Liver (tissue), 9 donors: ENCODE results near the gene PTAFR. TPM values are rescaled to one million over a fixed set of nuclear protein-coding genes. Genes with fewer than 3 reads are reported as not detected.

Experiments
- DNase-seq: peaks from one replicate; pipeline ENCODE4 v3.0.0-alpha.2; 2017; ENCODE audit warnings: low spot score
- H3K27ac ChIP-seq, 2 donors: one replicate each; pipeline ENCODE4 v1.7.0; 2013; ENCODE audit warnings: inconsistent platforms in 2 of 2, low read length in 2 of 2, control low read depth in 1 of 2, low read depth in 1 of 2, mild to moderate bottlenecking in 1 of 2
- H3K27me3 ChIP-seq, 4 donors: one replicate each; pipeline versions ENCODE4 v1.6.1 to v1.7.0; 2013; ENCODE audit warnings: low read length in 3 of 4, inconsistent platforms in 1 of 4, mild to moderate bottlenecking in 1 of 4, moderate library complexity in 1 of 4; ENCODE audit not compliant: control insufficient read depth in 4 of 4, insufficient read depth in 4 of 4
- H3K36me3 ChIP-seq, 4 donors: one replicate each; pipeline versions ENCODE4 v1.6.1 to v1.7.0; 2013; ENCODE audit warnings: low read length in 3 of 4, mild to moderate bottlenecking in 3 of 4, low read depth in 1 of 4, moderate library complexity in 1 of 4; ENCODE audit not compliant: control insufficient read depth in 4 of 4, insufficient read depth in 3 of 4
- H3K4me1 ChIP-seq, 4 donors: one replicate each; pipeline versions ENCODE4 v1.6.1 to v1.7.0; 2013; ENCODE audit warnings: low read length in 3 of 4, mild to moderate bottlenecking in 3 of 4, moderate library complexity in 1 of 4; ENCODE audit not compliant: control insufficient read depth in 4 of 4, insufficient read depth in 4 of 4
- H3K4me3 ChIP-seq, 3 donors: one replicate each; pipeline versions ENCODE4 v1.6.1 to v1.7.0; 2013; ENCODE audit warnings: low read length in 3 of 3, control low read depth in 1 of 3, low read depth in 1 of 3, mild to moderate bottlenecking in 1 of 3
- H3K9ac ChIP-seq, 2 donors: one replicate each; pipeline ENCODE4 v1.7.0; 2013; ENCODE audit warnings: low read length in 2 of 2, mild to moderate bottlenecking in 2 of 2, moderate library complexity in 2 of 2, control low read depth in 1 of 2, low read depth in 1 of 2
- H3K9me3 ChIP-seq, 4 donors: one replicate each; pipeline versions ENCODE4 v1.6.1 to v1.7.0; 2013; ENCODE audit warnings: low read length in 3 of 4; ENCODE audit not compliant: control insufficient read depth in 4 of 4
- ATF3 ChIP-seq: IDR thresholded peaks from 2 replicates; pipeline ENCODE4 v1.6.1; 2016; ENCODE audit warnings: antibody characterized with exemption
- CTCF ChIP-seq: fragments of 150-350 bp; IDR thresholded peaks from 2 replicates; pipeline ENCODE4 v1.5.1; 2017; ENCODE audit warnings: improper control_type of control experiment, low read depth, low read length; ENCODE audit not compliant: missing input control
- EGR1 ChIP-seq, 2 donors: IDR thresholded peaks; 2 replicates each; pipeline ENCODE4 v1.6.1; 2016 to 2018; ENCODE audit warnings: antibody characterized with exemption in 2 of 2, low read depth in 2 of 2
- FOXA1 ChIP-seq: IDR thresholded peaks from 2 replicates; pipeline ENCODE4 v1.6.1; 2016; ENCODE audit warnings: antibody characterized with exemption
- HNF4A ChIP-seq, 2 donors: conservative IDR thresholded peaks; 2 replicates each; pipeline ENCODE4 v1.6.1; 2016; ENCODE audit warnings: antibody characterized with exemption in 2 of 2, mild to moderate bottlenecking in 2 of 2
- JUND ChIP-seq, 2 donors: IDR thresholded peaks; 2 replicates each; pipeline ENCODE4 v1.6.1; 2016; ENCODE audit warnings: antibody characterized with exemption in 2 of 2
- MAX ChIP-seq: IDR thresholded peaks from 2 replicates; pipeline ENCODE4 v1.6.1; 2016; ENCODE audit warnings: antibody characterized with exemption
- NR2F2 ChIP-seq: IDR thresholded peaks from 2 replicates; pipeline ENCODE4 v1.6.1; 2016; ENCODE audit warnings: antibody characterized with exemption
- RAD21 ChIP-seq, 2 donors: IDR thresholded peaks; 2 replicates each; pipeline ENCODE4 v1.6.1; 2016; ENCODE audit warnings: antibody characterized with exemption in 2 of 2, mild to moderate bottlenecking in 2 of 2
- REST ChIP-seq: IDR thresholded peaks from 2 replicates; pipeline ENCODE4 v1.6.1; 2016; ENCODE audit warnings: antibody characterized with exemption, mild to moderate bottlenecking
- TAF1 ChIP-seq: conservative IDR thresholded peaks from 2 replicates; pipeline ENCODE4 v1.6.1; 2016; ENCODE audit warnings: antibody characterized with exemption, mild to moderate bottlenecking
- YY1 ChIP-seq: IDR thresholded peaks from 2 replicates; pipeline ENCODE4 v1.6.1; 2016; ENCODE audit warnings: antibody characterized with exemption, mild to moderate bottlenecking
- WGBS: extraction: QIAGEN DNeasy Blood & Tissue Kit; methylation state at CpG from one replicate; pipeline ENCODE4 v1.1.7; 2013; 5-methylcytosine and 5-hydroxymethylcytosine counted together
- polyA plus RNA-seq, 2 donors: library from polyadenylated mRNA; stranded (reverse) in 1 of 2; unstranded in 1 of 2; fragments of 200-250 nt in 1 of 2; fragments of >200 nt in 1 of 2; fragmentation: Nextera tagmentation in 1 of 2; extraction: Ambion mirVana in 1 of 2; gene quantifications; one replicate each; pipeline versions ENCODE4 v1.2.1 to v1.2.3, GENCODE V29; 2013 to 2015
- total RNA-seq, 2 donors: library from RNA; depleted of rRNA; stranded (reverse); fragments of >200 nt; gene quantifications; one replicate each; pipeline ENCODE4 v1.2.3, GENCODE V29; 2014
- donor health status: healthy.
- donor health status: healthy.
- donor health status: healthy.
- donor health status: healthy.
- donor health status: healthy.

The PTAFR gene
- total and polyA plus RNA-seq, 4 donors = 0.82 to 4.1 (median 2.1) TPM

GRCh38 chr1:28162151-28162550 is 14.3 kb downstream of the PTAFR start (continued):
- TF ChIP-seq REST = no peak
- TF ChIP-seq RAD21 (IDR thresholded peaks at IDR 0.05) = no peak
- TF ChIP-seq JUND (IDR thresholded peaks at IDR 0.05) = no peak
- TF ChIP-seq TAF1 = no peak
- no peak for TF ChIP-seq NR2F2
- TF ChIP-seq CTCF = no peak

- Histone ChIP-seq H3K9ac (no peak overlapping the region), H3K27me3 (no peaks in the 10 kb centered on the region), H3K9me3 (no peaks in the 10 kb centered on the region), H3K4me3 (no peak overlapping the region), H3K36me3 (no peaks in the 10 kb centered on the region), H3K4me1 (peaks cover 0 to 3% (median 0%) of the 10 kb centered on the region in 4 donors), H3K27ac (no peak overlapping the region)
- WGBS = 91% methylated on average over 3 of the region's 3 CpGs
- DNase-seq = no peak
- TF ChIP-seq HNF4A (conservative IDR thresholded peaks at IDR 0.05) (no peak), ATF3 (no peak), REST (no peak), NR2F2 (no peak), FOXA1 (no peak), CTCF (no peak), MAX (no peak), RAD21 (IDR thresholded peaks at IDR 0.05) (no peak), EGR1 (IDR thresholded peaks at IDR 0.05; ENCODE audit: low read depth in 2 of 2) (no peak), JUND (IDR thresholded peaks at IDR 0.05) (no peak), YY1 (no peak)
These were observed 14.7 kb downstream of the PTAFR start for GRCh38 chr1:28161751-28162150.
